Liver (tissue), 9 donors: Measurements from ENCODE around the gene TTC24. TPM values are rescaled to one million over a fixed set of nuclear protein-coding genes. Genes with fewer than 3 reads are reported as not detected.

ENCODE experiments used
- DNase-seq: peaks from one replicate; pipeline ENCODE4 v3.0.0-alpha.2; 2017; ENCODE audit warnings: low spot score
- H3K27ac ChIP-seq, 2 donors: one replicate each; pipeline ENCODE4 v1.7.0; 2013; ENCODE audit warnings: inconsistent platforms in 2 of 2, low read length in 2 of 2, control low read depth in 1 of 2, low read depth in 1 of 2, mild to moderate bottlenecking in 1 of 2
- H3K27me3 ChIP-seq, 4 donors: one replicate each; pipeline versions ENCODE4 v1.6.1 to v1.7.0; 2013; ENCODE audit warnings: low read length in 3 of 4, inconsistent platforms in 1 of 4, mild to moderate bottlenecking in 1 of 4, moderate library complexity in 1 of 4; ENCODE audit not compliant: control insufficient read depth in 4 of 4, insufficient read depth in 4 of 4
- H3K36me3 ChIP-seq, 4 donors: one replicate each; pipeline versions ENCODE4 v1.6.1 to v1.7.0; 2013; ENCODE audit warnings: low read length in 3 of 4, mild to moderate bottlenecking in 3 of 4, low read depth in 1 of 4, moderate library complexity in 1 of 4; ENCODE audit not compliant: control insufficient read depth in 4 of 4, insufficient read depth in 3 of 4
- H3K4me1 ChIP-seq, 4 donors: one replicate each; pipeline versions ENCODE4 v1.6.1 to v1.7.0; 2013; ENCODE audit warnings: low read length in 3 of 4, mild to moderate bottlenecking in 3 of 4, moderate library complexity in 1 of 4; ENCODE audit not compliant: control insufficient read depth in 4 of 4, insufficient read depth in 4 of 4
- H3K4me3 ChIP-seq, 3 donors: one replicate each; pipeline versions ENCODE4 v1.6.1 to v1.7.0; 2013; ENCODE audit warnings: low read length in 3 of 3, control low read depth in 1 of 3, low read depth in 1 of 3, mild to moderate bottlenecking in 1 of 3
- H3K9ac ChIP-seq, 2 donors: one replicate each; pipeline ENCODE4 v1.7.0; 2013; ENCODE audit warnings: low read length in 2 of 2, mild to moderate bottlenecking in 2 of 2, moderate library complexity in 2 of 2, control low read depth in 1 of 2, low read depth in 1 of 2
- H3K9me3 ChIP-seq, 4 donors: one replicate each; pipeline versions ENCODE4 v1.6.1 to v1.7.0; 2013; ENCODE audit warnings: low read length in 3 of 4; ENCODE audit not compliant: control insufficient read depth in 4 of 4
- EGR1 ChIP-seq, 2 donors: IDR thresholded peaks; 2 replicates each; pipeline ENCODE4 v1.6.1; 2016 to 2018; ENCODE audit warnings: antibody characterized with exemption in 2 of 2, low read depth in 2 of 2
- FOXA2 ChIP-seq: IDR thresholded peaks from 2 replicates; pipeline ENCODE4 v1.6.1; 2016; ENCODE audit warnings: antibody characterized with exemption
- GABPA ChIP-seq, 2 donors: IDR thresholded peaks in 1 of 2; conservative IDR thresholded peaks in 1 of 2; 2 replicates each; pipeline ENCODE4 v1.6.1; 2016; ENCODE audit warnings: antibody characterized with exemption in 2 of 2, mild to moderate bottlenecking in 1 of 2, moderate library complexity in 1 of 2
- HNF4A ChIP-seq, 2 donors: conservative IDR thresholded peaks; 2 replicates each; pipeline ENCODE4 v1.6.1; 2016; ENCODE audit warnings: antibody characterized with exemption in 2 of 2, mild to moderate bottlenecking in 2 of 2
- HNF4G ChIP-seq: IDR thresholded peaks from 2 replicates; pipeline ENCODE4 v1.6.1; 2016; ENCODE audit warnings: antibody characterized with exemption
- JUND ChIP-seq, 2 donors: IDR thresholded peaks; 2 replicates each; pipeline ENCODE4 v1.6.1; 2016; ENCODE audit warnings: antibody characterized with exemption in 2 of 2
- NR2F2 ChIP-seq: IDR thresholded peaks from 2 replicates; pipeline ENCODE4 v1.6.1; 2016; ENCODE audit warnings: antibody characterized with exemption
- RXRA ChIP-seq, 2 donors: IDR thresholded peaks; 2 replicates each; pipeline ENCODE4 v1.6.1; 2017 to 2018; ENCODE audit warnings: antibody characterized with exemption in 2 of 2, mild to moderate bottlenecking in 1 of 2
- SP1 ChIP-seq: IDR thresholded peaks from 2 replicates; pipeline ENCODE4 v1.6.1; 2018; ENCODE audit warnings: antibody characterized with exemption, mild to moderate bottlenecking
- TAF1 ChIP-seq: conservative IDR thresholded peaks from 2 replicates; pipeline ENCODE4 v1.6.1; 2016; ENCODE audit warnings: antibody characterized with exemption, mild to moderate bottlenecking
- YY1 ChIP-seq: IDR thresholded peaks from 2 replicates; pipeline ENCODE4 v1.6.1; 2016; ENCODE audit warnings: antibody characterized with exemption, mild to moderate bottlenecking
- WGBS: extraction: QIAGEN DNeasy Blood & Tissue Kit; methylation state at CpG from one replicate; pipeline ENCODE4 v1.1.7; 2013; 5-methylcytosine and 5-hydroxymethylcytosine counted together
- polyA plus RNA-seq, 2 donors: library from polyadenylated mRNA; stranded (reverse) in 1 of 2; unstranded in 1 of 2; fragments of 200-250 nt in 1 of 2; fragments of >200 nt in 1 of 2; fragmentation: Nextera tagmentation in 1 of 2; extraction: Ambion mirVana in 1 of 2; gene quantifications; one replicate each; pipeline versions ENCODE4 v1.2.1 to v1.2.3, GENCODE V29; 2013 to 2015
- total RNA-seq, 2 donors: library from RNA; depleted of rRNA; stranded (reverse); fragments of >200 nt; gene quantifications; one replicate each; pipeline ENCODE4 v1.2.3, GENCODE V29; 2014
- TF ChIP-seq, protein P1 (sequence below): IDR thresholded peaks from 2 replicates; pipeline ENCODE4 v1.6.1; 2016; ENCODE audit warnings: antibody characterized with exemption, mild to moderate bottlenecking
- TF ChIP-seq, protein P2 (sequence below): IDR thresholded peaks from 2 replicates; pipeline ENCODE4 v1.6.1; 2016; ENCODE audit warnings: antibody characterized with exemption
- TF ChIP-seq, protein P3 (sequence below): fragments of 150-350 bp; IDR thresholded peaks from 2 replicates; pipeline ENCODE4 v1.5.1; 2017; ENCODE audit warnings: improper control_type of control experiment, low read depth, low read length; ENCODE audit not compliant: missing input control
- TF ChIP-seq, protein P4 (sequence below): IDR thresholded peaks from 2 replicates; pipeline ENCODE4 v1.6.1; 2016; ENCODE audit warnings: antibody characterized with exemption
- TF ChIP-seq, protein P5 (sequence below): IDR thresholded peaks from 2 replicates; pipeline ENCODE4 v1.6.1; 2016; ENCODE audit warnings: antibody characterized with exemption
- donor health status: healthy.
- donor health status: healthy.
- donor health status: healthy.
- donor health status: healthy.
- donor health status: healthy.

TTC24 gene
- total and polyA plus RNA-seq, 4 donors: 0.08 to 0.14 (median 0.10) TPM; not detected in 1

DNA sequence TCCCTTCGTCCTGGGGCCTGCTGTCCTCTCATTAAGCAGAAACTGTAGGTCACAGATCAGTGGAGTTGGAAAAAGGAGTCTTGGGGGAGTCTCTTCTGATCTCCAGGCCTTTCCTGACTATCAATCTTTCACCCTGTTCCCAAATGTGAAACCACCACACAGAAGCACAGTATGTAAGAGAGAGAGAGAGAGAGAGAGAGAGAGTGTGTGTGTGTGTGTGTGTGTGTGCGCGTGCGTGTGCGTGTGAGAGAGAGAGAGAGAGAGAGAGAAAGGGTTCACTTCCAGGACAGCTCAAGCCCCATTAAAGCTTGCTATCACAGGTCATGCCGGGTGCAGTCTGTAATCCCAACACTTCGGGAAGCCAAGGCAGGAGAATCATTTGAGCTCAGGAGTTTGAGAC lies 1.5 kb upstream of the TTC24 start:
- TF ChIP-seq RXRA (IDR thresholded peaks at IDR 0.05) (no peak), NR2F2 (no peak), JUND (IDR thresholded peaks at IDR 0.05) (no peak), GABPA (IDR thresholded peaks at IDR 0.05 in 1 of 2, conservative IDR thresholded peaks at IDR 0.05 in 1 of 2) (no peak), FOXA2 (no peak), HNF4A (conservative IDR thresholded peaks at IDR 0.05) (no peak), YY1 (no peak)
- TF ChIP-seq, protein P1, sequence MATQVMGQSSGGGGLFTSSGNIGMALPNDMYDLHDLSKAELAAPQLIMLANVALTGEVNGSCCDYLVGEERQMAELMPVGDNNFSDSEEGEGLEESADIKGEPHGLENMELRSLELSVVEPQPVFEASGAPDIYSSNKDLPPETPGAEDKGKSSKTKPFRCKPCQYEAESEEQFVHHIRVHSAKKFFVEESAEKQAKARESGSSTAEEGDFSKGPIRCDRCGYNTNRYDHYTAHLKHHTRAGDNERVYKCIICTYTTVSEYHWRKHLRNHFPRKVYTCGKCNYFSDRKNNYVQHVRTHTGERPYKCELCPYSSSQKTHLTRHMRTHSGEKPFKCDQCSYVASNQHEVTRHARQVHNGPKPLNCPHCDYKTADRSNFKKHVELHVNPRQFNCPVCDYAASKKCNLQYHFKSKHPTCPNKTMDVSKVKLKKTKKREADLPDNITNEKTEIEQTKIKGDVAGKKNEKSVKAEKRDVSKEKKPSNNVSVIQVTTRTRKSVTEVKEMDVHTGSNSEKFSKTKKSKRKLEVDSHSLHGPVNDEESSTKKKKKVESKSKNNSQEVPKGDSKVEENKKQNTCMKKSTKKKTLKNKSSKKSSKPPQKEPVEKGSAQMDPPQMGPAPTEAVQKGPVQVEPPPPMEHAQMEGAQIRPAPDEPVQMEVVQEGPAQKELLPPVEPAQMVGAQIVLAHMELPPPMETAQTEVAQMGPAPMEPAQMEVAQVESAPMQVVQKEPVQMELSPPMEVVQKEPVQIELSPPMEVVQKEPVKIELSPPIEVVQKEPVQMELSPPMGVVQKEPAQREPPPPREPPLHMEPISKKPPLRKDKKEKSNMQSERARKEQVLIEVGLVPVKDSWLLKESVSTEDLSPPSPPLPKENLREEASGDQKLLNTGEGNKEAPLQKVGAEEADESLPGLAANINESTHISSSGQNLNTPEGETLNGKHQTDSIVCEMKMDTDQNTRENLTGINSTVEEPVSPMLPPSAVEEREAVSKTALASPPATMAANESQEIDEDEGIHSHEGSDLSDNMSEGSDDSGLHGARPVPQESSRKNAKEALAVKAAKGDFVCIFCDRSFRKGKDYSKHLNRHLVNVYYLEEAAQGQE: no peak
- TF ChIP-seq, protein P2, sequence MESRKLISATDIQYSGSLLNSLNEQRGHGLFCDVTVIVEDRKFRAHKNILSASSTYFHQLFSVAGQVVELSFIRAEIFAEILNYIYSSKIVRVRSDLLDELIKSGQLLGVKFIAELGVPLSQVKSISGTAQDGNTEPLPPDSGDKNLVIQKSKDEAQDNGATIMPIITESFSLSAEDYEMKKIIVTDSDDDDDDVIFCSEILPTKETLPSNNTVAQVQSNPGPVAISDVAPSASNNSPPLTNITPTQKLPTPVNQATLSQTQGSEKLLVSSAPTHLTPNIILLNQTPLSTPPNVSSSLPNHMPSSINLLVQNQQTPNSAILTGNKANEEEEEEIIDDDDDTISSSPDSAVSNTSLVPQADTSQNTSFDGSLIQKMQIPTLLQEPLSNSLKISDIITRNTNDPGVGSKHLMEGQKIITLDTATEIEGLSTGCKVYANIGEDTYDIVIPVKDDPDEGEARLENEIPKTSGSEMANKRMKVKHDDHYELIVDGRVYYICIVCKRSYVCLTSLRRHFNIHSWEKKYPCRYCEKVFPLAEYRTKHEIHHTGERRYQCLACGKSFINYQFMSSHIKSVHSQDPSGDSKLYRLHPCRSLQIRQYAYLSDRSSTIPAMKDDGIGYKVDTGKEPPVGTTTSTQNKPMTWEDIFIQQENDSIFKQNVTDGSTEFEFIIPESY: no peak
- TF ChIP-seq, protein P3, sequence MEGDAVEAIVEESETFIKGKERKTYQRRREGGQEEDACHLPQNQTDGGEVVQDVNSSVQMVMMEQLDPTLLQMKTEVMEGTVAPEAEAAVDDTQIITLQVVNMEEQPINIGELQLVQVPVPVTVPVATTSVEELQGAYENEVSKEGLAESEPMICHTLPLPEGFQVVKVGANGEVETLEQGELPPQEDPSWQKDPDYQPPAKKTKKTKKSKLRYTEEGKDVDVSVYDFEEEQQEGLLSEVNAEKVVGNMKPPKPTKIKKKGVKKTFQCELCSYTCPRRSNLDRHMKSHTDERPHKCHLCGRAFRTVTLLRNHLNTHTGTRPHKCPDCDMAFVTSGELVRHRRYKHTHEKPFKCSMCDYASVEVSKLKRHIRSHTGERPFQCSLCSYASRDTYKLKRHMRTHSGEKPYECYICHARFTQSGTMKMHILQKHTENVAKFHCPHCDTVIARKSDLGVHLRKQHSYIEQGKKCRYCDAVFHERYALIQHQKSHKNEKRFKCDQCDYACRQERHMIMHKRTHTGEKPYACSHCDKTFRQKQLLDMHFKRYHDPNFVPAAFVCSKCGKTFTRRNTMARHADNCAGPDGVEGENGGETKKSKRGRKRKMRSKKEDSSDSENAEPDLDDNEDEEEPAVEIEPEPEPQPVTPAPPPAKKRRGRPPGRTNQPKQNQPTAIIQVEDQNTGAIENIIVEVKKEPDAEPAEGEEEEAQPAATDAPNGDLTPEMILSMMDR: no peak
- TF ChIP-seq, protein P4, sequence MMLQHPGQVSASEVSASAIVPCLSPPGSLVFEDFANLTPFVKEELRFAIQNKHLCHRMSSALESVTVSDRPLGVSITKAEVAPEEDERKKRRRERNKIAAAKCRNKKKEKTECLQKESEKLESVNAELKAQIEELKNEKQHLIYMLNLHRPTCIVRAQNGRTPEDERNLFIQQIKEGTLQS: no peak
- TF ChIP-seq, protein P5, sequence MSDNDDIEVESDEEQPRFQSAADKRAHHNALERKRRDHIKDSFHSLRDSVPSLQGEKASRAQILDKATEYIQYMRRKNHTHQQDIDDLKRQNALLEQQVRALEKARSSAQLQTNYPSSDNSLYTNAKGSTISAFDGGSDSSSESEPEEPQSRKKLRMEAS: no peak
- no peak overlapping the region for H3K4me3 ChIP-seq
- no peak for DNase-seq
- no peak overlapping the region for H3K9ac ChIP-seq
- WGBS: 54% methylated on average over 7 of the region's 7 CpGs
- H3K4me1 ChIP-seq: no peaks in the 10 kb centered on the region
- H3K9me3 ChIP-seq: no peaks in the 10 kb centered on the region
- H3K27me3 ChIP-seq: no peaks in the 10 kb centered on the region
- H3K27ac ChIP-seq: no peak overlapping the region
- H3K36me3 ChIP-seq: no peaks in the 10 kb centered on the region

DNA sequence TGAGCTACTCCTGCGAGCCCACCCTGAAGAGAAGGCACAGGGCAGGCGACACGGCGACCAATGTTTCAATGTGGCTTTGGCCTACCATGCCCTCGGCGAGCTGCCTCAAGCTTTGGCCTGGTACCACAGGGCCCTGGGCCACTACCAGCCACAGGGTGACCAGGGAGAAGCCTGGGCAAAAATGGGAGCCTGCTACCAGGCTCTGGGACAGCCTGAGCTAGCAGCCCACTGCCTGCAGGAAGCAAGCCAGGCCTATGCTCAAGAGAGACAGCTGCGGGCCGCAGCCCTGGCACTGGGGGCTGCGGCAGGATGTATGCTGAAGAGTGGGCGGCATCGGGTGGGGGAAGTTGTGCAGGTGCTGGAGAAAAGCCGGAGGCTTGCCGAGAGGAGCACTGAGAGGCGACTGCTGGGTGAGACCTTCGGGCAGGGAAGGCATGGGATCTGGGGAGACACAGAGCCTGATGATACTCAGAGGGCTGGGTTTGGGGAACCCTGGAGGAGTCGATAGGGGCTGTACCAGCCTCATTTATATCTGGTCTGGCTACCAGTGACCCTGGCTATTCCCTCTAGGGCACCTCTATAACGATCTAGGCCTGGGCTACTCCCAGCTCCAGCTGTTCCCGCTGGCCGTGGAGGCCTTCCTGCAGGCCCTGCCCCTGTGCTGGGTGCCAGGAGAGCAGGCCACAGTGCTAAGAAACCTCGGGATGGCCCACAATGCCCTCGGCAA lies 2.3 kb downstream of the TTC24 start:
- no peaks in the 10 kb centered on the region for H3K36me3 ChIP-seq
- H3K4me1 ChIP-seq: no peaks in the 10 kb centered on the region
- H3K4me3 ChIP-seq: no peak overlapping the region
- peaks cover 0 to 2% (median 0%) of the 10 kb centered on the region in 4 donors for H3K27me3 ChIP-seq
- H3K27ac ChIP-seq: no peak overlapping the region
- no peaks in the 10 kb centered on the region for H3K9me3 ChIP-seq
- H3K9ac ChIP-seq: no peak overlapping the region
- WGBS: 79% methylated on average over 21 of the region's 21 CpGs
- DNase-seq: no peak
- TF ChIP-seq, protein P3: no peak
- TF ChIP-seq SP1 (no peak), EGR1 (IDR thresholded peaks at IDR 0.05; ENCODE audit: low read depth in 2 of 2) (no peak), TAF1 (no peak), JUND (IDR thresholded peaks at IDR 0.05) (no peak), HNF4G (no peak)
- TF ChIP-seq, protein P2: no peak
- TF ChIP-seq, protein P4: no peak
